NCI-H345 treated with DMSO at 0.1 percent for 48 hours (cell line): Measurements from ENCODE around the gene SOCS7.
A peak's percentile ranks its signal among the peaks of the same experiment; 100 is the strongest.

Experiments
- DNase-seq: peaks from one replicate; lab custom pipeline; 2025; ENCODE audit not compliant: unreplicated experiment; lab: John Stamatoyannopoulos, UW

Gene SOCS7, protein sequence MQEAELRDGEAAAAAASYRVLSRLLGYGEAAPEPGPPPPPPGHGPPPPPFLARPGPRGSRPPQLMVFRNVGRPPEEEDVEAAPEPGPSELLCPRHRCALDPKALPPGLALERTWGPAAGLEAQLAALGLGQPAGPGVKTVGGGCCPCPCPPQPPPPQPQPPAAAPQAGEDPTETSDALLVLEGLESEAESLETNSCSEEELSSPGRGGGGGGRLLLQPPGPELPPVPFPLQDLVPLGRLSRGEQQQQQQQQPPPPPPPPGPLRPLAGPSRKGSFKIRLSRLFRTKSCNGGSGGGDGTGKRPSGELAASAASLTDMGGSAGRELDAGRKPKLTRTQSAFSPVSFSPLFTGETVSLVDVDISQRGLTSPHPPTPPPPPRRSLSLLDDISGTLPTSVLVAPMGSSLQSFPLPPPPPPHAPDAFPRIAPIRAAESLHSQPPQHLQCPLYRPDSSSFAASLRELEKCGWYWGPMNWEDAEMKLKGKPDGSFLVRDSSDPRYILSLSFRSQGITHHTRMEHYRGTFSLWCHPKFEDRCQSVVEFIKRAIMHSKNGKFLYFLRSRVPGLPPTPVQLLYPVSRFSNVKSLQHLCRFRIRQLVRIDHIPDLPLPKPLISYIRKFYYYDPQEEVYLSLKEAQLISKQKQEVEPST

DNA sequence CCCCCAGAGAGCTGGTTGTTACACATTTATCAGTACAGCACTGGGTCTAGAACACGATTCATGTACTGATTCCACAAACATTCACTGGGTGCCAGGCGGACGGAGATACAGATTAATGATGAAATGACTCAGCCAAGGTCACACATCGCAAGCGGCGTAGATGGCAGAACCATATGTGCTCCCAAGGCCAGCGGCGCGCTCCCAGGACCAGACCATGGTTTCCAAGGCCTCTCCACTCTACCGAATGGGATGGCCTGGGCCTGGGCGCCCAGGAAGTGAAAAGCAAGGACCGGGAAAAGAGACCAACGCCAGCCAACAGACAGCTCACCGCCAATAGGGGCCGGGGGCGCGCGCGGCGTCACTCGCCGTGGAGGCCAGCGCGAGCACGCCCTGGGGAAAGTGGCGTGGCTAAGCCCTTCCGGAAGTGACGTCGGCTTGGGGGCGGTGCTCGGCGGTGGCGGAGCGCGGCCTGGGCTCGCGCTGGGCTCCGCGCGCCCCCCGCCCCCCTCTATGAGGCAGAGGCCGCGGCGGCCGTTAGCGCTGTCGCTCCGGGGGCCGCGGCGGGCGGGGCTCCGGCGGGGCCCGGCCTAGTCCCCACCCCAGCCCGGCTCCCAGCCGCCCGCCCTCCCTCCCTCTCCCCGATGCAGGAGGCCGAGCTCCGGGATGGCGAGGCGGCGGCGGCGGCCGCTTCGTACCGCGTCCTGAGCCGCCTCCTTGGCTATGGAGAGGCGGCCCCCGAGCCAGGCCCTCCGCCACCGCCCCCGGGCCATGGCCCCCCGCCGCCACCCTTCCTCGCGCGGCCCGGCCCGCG, at the start of gene SOCS7:
Gene SOCS7, plus strand, starts transcription at position 433 of the 811 bp plus-strand sequence. Its CDS starts 209 bp downstream, at position 642.
- peak; percentile 78 for DNase-seq

DNA sequence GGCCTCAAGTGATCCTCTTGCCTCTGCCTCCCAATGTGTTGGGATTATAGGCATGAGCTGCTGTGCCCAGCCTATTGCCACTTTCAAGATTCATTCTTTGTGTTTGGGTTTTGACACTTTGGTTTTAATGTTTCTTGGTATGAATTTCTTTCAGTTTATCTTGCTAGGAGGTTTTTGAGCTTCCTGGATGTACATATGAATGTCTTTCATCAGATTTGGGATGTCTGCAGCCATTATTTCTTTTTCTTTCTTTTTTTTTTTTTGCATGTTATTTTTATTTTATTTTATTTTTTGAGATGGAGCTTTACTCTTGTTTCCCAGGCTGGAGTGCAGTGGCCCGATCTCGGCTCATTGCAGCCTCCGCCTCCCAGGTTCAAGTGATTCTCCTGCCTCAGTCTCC, 36.1 kb upstream of the SOCS7 start:
- no peak for DNase-seq

DNA sequence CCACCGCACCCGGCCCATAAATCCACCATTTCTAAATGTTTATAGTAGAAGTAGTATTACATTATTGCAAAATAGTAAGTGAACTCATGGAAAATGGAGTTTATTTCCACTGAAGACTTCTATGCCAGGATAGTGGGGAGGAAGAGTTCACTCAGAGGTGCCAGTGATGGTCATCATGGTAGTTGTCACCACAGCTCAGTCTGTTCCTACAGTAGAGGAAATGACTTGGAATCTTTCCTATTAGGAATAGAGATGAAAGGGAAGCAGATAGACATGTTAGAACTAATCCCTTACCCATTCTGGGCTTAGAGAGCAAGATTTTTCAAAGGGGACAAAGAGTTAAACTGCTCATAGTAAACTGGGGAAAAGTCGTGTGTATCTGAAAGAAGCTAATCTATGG, 34.6 kb upstream of the SOCS7 start:
- DNase-seq = no peak

DNA sequence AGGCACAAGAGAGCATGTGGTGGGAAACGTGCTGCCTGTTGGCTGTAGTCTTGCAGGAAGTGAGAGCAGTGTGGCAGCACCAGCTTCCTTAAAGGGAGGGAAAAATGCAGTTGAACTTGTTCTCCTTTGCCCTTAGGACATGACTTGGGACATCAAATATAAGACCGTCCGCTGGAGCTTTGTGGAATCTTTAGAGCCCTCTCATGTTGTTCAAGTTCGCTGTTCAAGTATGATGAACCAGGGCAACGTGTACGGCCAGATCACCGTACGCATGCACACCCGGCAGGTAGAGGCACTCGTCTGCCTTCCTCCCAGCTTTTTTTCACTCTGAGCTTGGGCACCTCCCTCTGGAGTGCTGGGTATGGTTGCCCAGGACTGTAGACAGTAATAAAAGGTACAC, 31.2 kb upstream of the SOCS7 start:
- no peak for DNase-seq

DNA sequence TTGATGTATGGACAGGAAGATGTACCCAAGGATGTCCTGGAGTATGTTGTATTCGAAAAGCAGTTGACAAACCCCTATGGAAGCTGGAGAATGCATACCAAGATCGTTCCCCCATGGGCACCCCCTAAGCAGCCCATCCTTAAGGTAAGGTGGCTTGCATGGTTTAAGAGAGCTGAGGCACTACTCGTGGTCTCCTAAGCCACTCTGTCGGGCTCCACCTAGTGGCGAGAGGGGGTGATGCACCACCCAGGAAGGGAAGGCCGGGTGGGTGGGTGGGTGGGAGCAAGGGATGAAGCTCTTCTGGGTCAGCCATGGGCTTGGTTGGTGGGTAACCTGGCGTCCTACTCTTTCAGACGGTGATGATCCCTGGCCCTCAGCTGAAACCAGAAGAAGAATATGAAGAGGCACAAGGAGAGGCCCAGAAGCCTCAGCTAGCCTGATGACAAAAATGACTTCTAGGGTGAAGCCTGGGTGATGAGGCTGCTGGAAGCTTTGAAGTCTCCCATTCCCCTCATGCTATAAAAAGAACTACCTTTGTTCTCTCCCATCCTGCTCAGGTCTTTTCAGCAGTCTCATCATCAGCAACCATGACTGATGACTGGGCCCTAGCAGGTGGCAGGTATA, 29.4 kb upstream of the SOCS7 start:
- no peak for DNase-seq

DNA sequence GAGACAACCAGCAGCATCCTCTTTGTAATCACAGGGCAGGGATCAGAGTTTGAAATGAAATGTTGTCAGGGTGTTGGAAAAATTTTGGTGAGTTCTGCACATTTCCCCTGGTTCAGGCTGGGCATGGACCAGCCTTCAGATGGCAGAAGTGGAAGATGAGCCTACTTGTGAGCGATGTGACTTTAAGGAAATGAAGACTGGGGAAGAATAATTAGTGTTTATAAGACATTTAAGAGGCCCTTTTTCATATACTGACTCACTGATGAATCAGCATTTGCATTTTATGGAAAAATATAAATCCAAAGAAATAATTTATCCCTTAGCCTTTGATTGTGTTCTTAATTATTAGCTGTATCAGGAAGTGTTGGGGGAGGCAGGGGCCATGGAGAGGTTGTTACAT, 28.7 kb upstream of the SOCS7 start:
- DNase-seq = no peak

DNA sequence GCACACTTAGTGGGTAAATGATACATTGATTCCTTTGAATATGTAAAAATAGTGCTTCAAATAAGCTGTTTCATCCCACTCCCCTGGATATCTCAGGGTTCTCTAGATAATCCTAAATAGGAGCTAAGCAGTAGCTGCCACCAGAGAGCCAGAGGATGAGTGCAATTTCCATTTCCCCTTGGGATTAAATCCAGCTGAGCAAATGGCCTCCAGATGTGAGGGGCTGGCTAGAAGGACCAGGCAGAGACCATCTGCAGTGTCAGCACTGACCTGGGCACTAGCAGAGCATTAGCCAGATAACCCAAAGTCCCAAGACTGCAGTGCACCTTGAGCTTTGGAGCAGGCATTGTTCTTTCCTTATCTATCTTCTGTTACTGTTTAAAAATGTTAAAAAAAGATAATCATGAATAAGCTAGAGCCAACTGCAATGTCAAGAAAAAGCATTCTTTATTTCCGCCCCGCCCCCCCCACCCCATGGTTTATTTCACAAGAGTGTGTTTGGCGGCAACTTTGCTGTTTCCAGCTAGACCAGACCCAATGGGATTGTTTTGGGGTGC, 27.4 kb upstream of the SOCS7 start:
- no peak for DNase-seq

DNA sequence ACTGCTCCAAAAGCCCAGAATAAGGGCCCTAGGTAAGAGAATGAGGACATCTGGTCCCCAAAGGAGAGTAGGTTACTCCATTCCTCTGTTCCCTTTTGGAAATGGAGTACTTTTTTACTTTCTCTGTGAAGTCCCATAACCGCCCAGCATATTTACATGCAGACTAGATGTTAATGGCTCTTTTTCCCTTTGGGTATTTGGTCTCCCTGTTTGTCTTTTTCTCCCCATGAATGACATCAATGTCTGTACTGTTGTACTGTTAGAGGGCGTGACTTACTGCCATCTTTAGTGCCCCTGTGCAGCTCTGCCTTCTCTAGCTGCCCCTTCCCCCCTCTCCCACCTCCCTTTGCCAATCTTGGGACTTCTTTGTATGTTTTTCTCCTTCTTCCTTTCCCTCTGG, 26.9 kb upstream of the SOCS7 start:
- no peak for DNase-seq

DNA sequence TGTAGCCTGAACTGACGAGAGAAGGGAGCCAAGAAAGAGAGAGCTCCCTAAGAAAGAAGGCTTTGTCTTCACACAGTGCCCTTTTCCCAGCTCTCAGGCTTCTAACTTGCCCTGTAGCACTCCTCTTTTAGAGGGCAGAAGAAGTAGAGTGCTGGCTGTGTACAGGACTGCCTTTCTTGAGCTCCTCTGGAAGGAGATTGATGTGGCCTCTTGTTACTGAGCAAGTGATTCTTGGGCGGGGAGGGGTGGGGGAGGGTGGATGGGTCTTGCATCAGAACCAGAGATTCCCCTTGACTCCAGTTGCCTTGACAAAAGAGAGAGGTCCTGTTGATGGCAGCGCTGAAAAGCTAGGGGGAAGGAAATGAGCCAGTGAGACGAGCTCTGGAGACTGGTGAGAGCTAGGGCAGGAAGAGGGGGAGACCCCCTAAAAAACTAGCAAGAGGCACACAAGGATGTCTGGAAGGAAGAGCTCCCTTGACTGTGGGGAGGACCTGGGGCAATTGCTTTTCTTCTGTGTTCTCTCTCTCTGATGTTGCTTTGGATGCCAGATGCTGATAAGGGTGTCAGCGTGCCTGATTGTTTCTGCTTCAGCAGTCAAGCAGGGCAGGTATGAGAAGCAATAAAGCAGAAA, 26.3 kb upstream of the SOCS7 start:
- no peak for DNase-seq

DNA sequence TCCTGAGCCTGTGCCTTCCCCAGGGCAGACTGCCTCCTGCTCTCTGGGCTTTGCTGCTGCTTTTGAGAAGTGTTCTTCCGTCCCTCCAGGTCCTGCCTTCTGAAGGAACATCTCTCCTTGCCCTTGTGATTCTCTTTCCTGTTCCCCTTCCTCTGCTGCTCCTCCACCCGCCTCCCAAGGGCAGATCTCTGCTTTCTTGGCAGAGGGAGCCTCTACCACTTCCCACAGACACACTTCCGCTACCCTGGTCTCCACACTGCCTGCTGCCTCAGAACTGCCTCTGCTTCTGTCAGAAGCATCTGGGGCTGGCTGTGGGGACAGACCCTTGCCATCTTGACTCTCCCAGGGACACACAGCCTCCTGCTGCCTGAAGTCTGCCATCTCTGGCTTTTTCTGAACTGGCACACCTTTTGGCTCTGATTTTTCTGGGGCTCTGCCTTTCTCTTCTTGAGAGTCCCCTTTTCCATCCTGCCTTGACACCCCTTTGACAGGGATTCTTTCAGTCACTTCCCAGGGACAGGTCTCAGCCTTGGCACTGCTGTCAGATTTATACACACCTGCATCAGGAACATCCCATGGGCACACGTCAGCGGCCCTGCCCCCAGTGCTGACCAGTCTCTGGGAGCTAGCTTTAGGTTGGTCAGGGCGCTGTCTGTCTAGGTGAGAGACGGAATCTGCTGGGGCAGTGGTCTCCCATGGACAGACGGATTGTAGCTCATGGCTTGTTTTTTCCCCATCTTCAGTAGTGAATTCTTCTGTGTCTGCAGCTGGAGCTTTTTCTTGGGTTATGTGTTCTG, 24.4 kb upstream of the SOCS7 start:
- no peak for DNase-seq

DNA sequence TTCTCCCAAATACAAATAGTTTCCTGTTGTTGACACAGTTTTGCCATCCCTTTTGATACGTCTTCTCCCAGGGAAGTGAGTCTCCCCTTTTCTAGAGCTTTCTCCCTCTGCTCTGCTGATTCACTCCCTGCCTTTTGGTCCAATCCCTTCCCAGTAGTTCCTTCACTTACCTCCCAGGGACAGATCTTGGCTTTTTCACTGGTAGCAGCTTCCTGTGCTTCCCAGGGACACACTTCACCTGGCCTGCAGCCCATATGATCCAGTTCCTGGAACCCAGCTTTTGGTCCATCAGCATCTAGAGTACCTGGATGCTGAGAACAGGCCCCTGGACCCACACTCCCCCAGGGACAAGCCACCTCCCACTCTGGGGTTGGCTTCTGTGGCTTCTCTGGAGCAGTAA, 23.7 kb upstream of the SOCS7 start:
- DNase-seq = no peak

DNA sequence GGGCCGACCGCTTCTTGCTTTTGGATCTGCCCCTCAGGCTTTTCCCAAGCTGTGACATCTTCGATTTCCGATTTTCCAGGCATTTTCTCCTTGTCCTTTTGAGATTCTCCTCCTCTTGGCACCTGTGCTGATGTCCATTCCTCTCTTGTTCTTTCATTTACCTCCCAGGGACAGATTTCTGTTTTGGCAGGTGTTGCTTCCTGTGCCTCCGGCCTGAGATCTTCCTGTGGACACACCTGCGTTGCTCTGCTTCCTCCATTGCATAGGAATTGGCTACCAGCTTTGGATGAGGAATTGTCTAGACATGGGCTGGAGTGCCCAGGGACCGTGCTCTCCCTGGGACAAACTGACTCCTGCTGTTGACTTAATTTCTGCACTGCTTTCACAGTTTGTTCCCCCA, 23.0 kb upstream of the SOCS7 start:
- DNase-seq = no peak

DNA sequence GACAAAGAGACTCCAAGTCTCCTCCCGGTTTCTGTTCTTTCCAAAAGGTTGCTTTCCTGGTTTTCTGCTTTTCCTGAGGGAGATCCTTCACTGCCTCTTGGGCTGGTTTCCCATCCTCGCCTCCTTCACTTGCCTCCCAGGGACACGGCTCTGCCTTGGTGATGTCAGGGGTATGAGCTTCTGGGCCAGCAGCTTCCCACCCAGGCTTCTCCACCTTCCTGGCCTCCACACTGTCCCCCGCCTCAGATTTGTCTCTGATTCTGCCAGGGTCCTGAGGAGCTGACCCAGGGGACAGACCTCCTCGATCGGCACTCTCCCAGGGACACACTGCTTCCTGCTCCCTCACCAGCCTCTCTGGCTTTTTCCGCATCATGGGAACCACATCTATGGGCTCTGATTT, 22.4 kb upstream of the SOCS7 start:
- no peak for DNase-seq

DNA sequence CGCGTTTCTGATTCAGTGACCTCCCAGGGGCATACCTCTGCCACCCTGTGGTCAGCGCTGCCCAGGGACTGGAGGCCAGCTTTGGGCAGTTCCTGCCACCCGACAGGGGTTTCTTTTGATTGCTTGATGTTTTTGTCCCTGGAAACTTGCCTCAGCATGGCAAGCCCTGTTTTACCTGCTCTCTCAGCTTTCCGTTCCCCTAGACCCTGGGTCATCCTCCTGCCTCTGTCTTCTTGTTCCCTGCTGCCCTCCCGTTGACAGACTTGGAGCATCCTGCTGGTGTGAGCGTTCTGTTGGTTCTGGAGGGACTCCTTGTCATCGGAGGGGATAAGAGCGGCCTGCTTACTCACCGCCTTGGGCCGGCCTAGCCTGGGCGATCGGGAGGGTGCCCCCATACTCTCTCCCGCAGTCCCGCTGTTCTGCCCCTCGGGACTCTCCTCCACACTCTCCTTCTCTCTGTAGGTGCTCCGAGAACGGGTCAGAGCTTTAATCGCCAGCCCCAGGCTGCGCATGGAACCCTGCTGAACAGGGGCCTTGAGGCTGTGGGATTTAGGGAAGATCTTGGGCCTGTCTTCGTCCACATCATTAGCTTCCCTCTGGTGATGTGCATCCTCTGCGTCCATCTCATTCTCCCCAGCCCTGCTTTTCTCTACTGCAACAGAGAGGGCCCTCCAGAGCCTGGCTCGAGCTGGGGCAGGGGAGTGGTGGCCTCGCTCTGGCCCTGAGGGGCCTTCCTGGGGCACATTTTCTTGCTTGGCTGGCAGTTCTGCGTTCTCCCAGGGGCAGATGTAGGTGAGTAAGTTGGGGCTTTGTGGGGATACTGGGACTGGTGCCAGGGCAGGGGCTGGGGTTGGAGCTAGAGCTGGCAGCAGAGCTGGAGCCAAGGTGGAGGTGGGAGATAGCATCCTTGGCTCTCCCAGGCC, 21.6 kb upstream of the SOCS7 start:
- DNase-seq = no peak

DNA sequence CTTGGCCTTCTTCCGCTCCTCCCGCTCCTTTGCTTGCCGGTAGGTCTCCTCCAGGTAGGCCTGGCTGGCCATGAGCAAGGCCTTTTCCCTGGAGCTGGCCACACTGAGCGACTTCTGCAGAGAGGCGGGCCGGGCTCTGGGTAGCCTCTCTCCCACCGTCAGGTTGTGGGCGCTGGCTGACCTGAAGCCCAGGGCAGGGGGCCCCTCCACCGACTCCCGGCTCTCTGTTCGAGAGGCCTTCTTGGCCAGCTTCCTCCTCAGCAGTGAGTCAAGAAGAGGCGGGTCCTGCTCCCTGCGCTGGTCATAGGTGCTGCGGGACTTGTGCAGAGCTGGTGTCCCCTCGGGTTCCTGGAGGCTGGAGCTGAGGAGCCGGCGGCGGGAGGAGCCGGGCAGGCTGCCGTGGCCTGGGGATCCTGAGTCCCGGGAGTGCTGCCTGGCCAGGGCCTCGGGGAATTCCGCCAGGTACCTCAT, 20.7 kb upstream of the SOCS7 start:
- no peak for DNase-seq

DNA sequence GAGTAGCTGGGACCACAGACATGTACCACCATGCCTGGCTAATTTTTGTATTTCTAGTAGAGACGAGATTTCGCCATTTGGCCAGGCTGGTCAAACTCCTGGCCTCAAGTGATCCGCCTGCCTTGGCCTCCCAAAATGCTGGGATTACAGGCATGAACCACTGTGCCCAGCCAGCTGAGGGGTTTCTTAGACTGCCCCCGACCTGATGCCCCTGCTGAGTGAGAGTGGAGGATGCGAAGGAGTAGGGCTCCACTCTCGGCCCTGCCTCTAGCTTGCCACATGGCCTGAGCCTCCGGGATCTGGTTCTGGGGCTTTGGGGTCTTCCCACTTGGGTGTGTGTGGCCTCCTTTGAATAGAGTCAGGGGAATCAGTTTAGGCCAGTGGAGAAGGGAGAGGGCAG, 18.9 kb upstream of the SOCS7 start:
- no peak for DNase-seq

DNA sequence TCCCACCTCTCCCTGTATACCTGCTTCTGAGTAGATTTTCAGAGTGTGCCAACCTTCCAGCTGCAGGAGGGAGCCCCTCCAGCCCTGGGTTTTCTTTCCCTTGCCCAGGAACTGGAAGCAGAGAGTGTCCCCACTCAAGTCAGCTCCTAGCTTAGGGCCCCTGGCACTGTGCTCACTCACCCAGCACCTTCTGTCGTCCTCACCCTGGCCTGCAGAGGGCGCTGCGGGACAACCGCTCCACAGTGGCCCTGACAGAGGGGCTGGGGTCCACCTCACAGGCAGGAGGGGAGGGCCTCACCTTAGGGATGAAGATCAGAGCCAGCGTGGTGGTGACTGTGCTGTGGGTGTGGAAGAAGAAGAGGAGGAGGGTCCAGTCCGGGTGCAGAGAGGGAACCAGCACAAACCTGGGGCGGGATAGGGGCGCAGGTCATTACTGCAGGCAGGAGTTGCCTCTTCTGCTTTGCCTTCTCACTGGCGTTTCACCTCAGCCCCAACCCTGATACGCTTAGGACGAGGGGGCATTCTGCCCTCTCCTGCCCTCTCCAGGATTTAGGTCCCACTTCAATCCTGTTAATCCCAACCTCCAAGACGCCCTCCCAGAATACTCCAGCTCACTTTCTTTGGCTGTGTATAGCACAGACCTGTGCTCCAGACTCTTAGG, 17.9 kb upstream of the SOCS7 start:
- no peak for DNase-seq
